AG04449 (cell line): Measurements from ENCODE around the gene CASP8.

Source experiments
- CTCF ChIA-PET: fragments of 350-600 bp; formaldehyde crosslinking; extraction: SDS; loops from one replicate; lab custom pipeline; 2021; ENCODE audit warnings: antibody characterized with exemption; lab: Yijun Ruan, JAX
- POLR2A ChIA-PET: fragments of 400-600, 350-600 bp; formaldehyde crosslinking; extraction: SDS; loops from one replicate; lab custom pipeline; 2020; ENCODE audit warnings: antibody characterized with exemption, inconsistent platforms; lab: Yijun Ruan, JAX
- DNase-seq: peaks from one replicate; pipeline ENCODE4 v3.0.0-alpha.2; 2010; ENCODE audit warnings: low read depth, low spot score
- H3K4me3 ChIP-seq: 2 replicates; pipeline ENCODE4 v1.5.1; 2011; ENCODE audit warnings: low read depth, mild to moderate bottlenecking, control low read depth, low read length
- CTCF ChIP-seq: IDR thresholded peaks from one replicate; pipeline ENCODE4 v1.5.1; 2011; ENCODE audit warnings: mild to moderate bottlenecking, moderate library complexity, low read length, control low read depth, inconsistent platforms; ENCODE audit not compliant: insufficient read depth; ENCODE audit errors: missing control alignments

The CASP8 gene

GRCh38 chr2:201242571-201243277, 17.6 kb upstream of the CASP8 start:
- ChIA-PET POLR2A (no interaction called here), CTCF (interaction anchor here (0.9 to 1.1 kb wide), 3 partner anchors 10 to 121 kb away, joined by 4 to 7 read pairs (median 4); no protein-coding TSS in a partner anchor)
- no peak for DNase-seq
- TF ChIP-seq CTCF = no peak
- H3K4me3 ChIP-seq = no peak overlapping the region

GRCh38 chr2:201244829-201245228, 15.5 kb upstream of the CASP8 start:
- TF ChIP-seq CTCF = no peak
- DNase-seq = no peak
- CTCF ChIA-PET = interaction anchor here (1.2 kb wide), 1 partner anchor 12 kb away, joined by 3 read pairs; no protein-coding TSS in a partner anchor
- no peak overlapping the region for H3K4me3 ChIP-seq
- POLR2A ChIA-PET = interaction anchor here (0.5 kb wide), 1 partner anchor 11 kb away, joined by 3 read pairs; no protein-coding TSS in a partner anchor

GRCh38 chr2:201246280-201246679, 14.1 kb upstream of the CASP8 start:
- POLR2A ChIA-PET = interaction anchor here (0.7 kb wide), 1 partner anchor 263 kb away, joined by 4 read pairs; no protein-coding TSS in a partner anchor
- CTCF ChIA-PET = interaction anchor here (0.9 kb wide), 1 partner anchor 14 kb away, joined by 4 read pairs; no protein-coding TSS in a partner anchor
- H3K4me3 ChIP-seq = no peak overlapping the region
- no peak for TF ChIP-seq CTCF
- no peak for DNase-seq

- H3K4me3 ChIP-seq = no peak overlapping the region
- TF ChIP-seq CTCF = no peak
- ChIA-PET CTCF (interaction anchor here (1.1 to 1.2 kb wide), 2 partner anchors 9 to 16 kb away, joined by 3 to 5 read pairs; no protein-coding TSS in a partner anchor), POLR2A (no interaction called here)
- no peak for DNase-seq
Measured at GRCh38 chr2:201248288-201248844, 12.0 kb upstream of the CASP8 start.

GRCh38 chr2:201249889-201250288, 10.4 kb upstream of the CASP8 start:
- POLR2A ChIA-PET = no interaction called here
- DNase-seq = no peak
- no peak overlapping the region for H3K4me3 ChIP-seq
- TF ChIP-seq CTCF = no peak
- CTCF ChIA-PET = interaction anchor here (1.9 kb wide), 1 partner anchor 13 kb away, joined by 7 read pairs; no protein-coding TSS in a partner anchor

- H3K4me3 ChIP-seq = no peak overlapping the region
- no peak for TF ChIP-seq CTCF
- ChIA-PET POLR2A (no interaction called here), CTCF (interaction anchor here (1.9 kb wide), 1 partner anchor 14 kb away, joined by 7 read pairs; no protein-coding TSS in a partner anchor)
- no peak for DNase-seq
Measured at GRCh38 chr2:201250741-201251140, 9.6 kb upstream of the CASP8 start.
